K562 treated with DMSO at 1 percent for 12 hours (cell line): ENCODE data around the gene HIPK1. TPM values are rescaled to one million over a fixed set of nuclear protein-coding genes. Genes with fewer than 3 reads are reported as not detected.

Experiments used
- total RNA-seq: library from RNA; unstranded; fragments of 300-600 nt; gene quantifications from 2 replicates; pipeline ENCODE4 v1.2.3, GENCODE V29; 2022; ENCODE audit not compliant: insufficient read depth

The HIPK1 gene
- 9.5 and 45.8 TPM in 2 replicates for total RNA-seq

DNA sequence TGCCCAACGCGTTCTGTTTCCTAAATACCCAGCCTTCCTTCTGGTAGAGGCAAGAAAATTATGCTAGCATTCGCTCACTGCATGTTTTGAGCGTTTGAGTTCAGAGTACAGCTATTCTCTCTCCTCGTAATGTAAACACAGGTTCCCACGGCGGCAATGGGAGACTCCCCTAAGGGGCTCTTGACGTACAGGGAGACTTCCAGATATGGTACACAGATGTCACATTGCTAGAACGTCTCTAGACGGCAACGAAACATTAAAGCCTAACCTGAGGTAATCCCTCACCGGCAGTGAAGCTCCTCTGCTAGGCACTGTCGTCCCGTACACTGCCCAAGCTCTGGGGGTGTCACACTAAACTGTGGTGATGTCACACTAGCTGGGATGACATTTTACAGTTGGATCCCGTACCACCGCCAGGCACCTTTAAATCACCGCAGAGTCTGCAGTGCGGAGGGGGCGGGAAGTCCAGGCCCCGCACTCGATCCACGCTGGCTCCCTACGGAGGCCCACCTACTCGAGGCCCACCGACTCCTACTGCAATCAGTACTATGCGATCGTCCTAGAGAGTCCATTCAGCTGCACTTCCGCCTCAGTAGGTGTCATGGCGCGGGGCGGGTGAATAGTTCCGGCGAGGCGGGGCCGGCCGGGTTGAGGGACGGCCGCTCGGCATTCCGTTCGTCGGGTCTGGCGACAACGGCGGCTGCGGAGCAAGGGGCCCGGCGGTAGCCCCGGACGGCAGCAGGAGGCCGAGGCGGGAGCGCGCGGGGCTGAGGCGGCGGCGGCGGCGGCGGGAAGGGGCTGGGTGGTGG lies at the start of gene HIPK1:
HIPK1 (plus strand) TSS at position 384 of the 809 bp plus-strand sequence.

DNA sequence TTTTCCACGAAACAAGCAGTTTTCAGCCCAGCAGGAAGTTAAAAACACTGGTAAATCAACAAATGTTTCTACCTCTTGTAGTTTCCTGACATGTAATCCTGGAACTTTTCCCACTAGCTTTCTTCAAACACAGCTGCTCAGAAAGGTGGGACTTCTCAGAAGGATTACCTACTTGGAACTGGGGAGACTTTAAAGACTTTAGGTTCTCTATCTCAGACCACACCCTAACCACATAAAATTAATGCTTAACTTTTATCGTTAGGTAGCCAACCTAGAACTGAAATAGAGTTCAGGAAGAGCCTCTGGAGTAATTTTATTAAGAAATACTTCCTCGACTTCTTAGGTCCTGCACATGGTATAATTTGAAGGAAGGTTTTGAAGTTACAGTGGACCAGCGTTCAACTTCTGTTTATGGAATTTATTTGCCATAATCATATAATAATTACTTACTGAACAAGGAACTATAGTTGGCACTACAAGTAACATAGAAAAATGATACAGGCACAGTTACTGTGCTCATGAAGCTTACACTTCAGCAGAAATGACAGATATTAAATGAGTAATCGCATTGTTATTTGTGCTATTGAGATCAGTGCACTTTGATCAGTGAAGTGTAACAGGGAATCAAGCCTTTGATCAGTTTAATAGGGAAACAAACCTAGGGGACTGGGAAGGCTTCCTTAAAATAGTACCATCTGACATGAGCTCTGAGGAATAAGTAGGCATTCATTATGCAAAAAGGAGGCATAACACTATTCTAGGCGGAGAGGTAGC lies 41.5 kb upstream of the HIPK1 start, which contains the start of gene BCL2L15:
BCL2L15 (minus strand) TSS at position 180 of the 774 bp plus-strand sequence. CDS start 206 bp downstream, outside the sequence.

DNA sequence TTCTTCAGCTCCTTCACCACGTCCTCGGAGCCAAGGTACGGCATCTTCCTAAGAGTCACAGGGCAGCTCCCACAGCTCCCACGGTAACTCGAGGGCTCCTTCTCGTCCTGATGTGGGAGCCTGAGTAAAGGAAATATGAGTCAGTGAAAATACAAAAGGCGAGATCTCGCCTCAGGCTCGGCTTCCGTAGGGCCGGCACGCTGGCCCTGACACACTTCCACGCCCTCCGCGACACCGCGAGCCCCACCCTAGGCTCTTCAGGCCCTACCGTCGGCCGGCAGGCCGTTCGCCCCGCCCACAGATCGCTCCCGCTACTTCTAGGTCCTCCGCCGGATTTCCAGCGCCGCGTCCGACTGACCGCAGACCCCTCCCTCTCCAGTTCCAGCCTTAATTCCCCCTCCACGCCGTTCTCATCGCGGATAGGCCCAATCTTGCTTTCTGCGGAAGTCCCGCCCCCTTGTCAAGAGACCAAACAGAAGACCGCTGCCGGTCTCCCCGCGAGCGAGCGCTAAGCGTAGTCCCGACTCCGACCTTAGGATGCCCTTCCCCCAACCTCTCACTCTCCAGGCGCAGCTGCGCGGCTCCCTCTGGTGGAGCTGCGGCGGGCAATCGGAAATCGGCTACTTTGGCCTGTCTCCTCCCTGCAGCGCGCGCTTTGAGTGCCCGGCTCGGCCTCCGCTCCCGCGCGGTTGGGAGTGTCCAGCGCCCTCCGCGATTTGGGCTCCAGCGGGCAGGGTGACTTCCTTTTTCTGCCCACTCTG lies 24.3 kb upstream of the HIPK1 start, which contains the start of the genes AP4B1 and DCLRE1B:
AP4B1 (minus strand) TSS at position 126 of the 761 bp plus-strand sequence; CDS start at position 44, 82 bp downstream.
DCLRE1B (plus strand) TSS at position 653 of the 761 bp plus-strand sequence. CDS start 261 bp downstream, outside the sequence.

DNA sequence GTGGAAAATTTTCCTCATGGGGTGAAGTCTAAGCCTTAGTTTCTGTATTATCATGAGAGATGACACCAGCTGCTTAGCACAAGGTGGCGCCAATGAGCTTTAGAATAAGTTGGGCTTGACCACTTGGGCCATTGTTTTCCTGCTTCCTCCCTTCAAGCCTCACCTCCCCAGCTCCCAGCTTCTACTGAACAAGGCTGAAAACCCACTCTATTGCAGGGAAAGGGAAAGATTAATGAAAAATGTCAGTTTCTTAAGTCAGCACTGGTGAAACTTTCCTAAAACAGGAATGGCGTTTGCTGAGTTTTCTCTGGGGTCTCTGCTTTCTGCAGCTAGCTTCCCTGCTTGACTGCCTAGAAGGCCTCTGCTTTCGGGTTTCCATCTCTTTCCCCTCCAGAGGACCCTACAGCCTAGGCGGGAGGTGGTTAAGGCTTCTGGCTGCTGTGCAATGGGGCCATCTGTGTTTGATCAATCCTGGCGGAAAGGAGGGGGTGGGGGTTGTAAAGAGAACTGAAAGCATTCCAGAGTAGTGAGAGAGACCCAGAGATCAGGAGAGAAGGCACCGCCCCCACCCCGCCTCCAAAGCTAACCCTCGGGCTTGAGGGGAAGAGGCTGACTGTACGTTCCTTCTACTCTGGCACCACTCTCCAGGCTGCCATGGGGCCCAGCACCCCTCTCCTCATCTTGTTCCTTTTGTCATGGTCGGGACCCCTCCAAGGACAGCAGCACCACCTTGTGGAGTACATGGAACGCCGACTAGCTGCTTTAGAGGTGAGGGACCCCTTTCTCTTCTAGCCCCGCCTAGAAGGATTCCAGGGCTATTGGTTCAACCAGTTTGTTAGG lies 50.0 kb downstream of the HIPK1 start, which contains the start of gene OLFML3:
OLFML3 (plus strand) TSS at position 612 of the 840 bp plus-strand sequence; CDS start at position 655, 43 bp downstream.

Other genes starting within 250 kb of the HIPK1 start
- gene PHTF1, start 169.8 kb upstream of the HIPK1 start, total RNA-seq = 30.3 and 55.9 TPM in 2 replicates
- gene RSBN1, start 116.8 kb upstream of the HIPK1 start, total RNA-seq = 5.1 and 15.6 TPM in 2 replicates
- gene PTPN22, start 57.6 kb upstream of the HIPK1 start, total RNA-seq = 1.7 TPM in 1 of 2 replicates, not detected in the other
- 0.49 TPM in 1 of 2 replicates, not detected in the other for gene BCL2L15, start 41.7 kb upstream of the HIPK1 start, total RNA-seq
- gene AP4B1, start 24.5 kb upstream of the HIPK1 start, total RNA-seq = 15.8 and 26.0 TPM in 2 replicates
- 11.5 and 23.7 TPM in 2 replicates for gene DCLRE1B, start 24.0 kb upstream of the HIPK1 start, total RNA-seq
- not detected in 2 replicates for gene OLFML3, start 50.1 kb downstream of the HIPK1 start, total RNA-seq
- gene SYT6, start 224.5 kb downstream of the HIPK1 start, total RNA-seq = not detected in 2 replicates